M059J (cell line): ENCODE measurements around the gene ZNF497. TPM values are rescaled to one million over a fixed set of nuclear protein-coding genes. Genes with fewer than 3 reads are reported as not detected.
"Not testable (repeated sequence)": the region's sequence is repeated elsewhere in the genome, so short reads cannot be mapped to it uniquely, and the experiment has no call there.

ENCODE experiments used
- DNase-seq: peaks from one replicate; pipeline ENCODE4 v3.0.0-alpha.2; 2012; ENCODE audit warnings: low read depth
- total RNA-seq: library from RNA; depleted of rRNA; stranded (reverse); fragments of >200 nt; shearing (Covaris generic); gene quantifications from 2 replicates; pipeline ENCODE4 v1.2.3, GENCODE V29; 2014; rRNA removed

ZNF497 gene
- total RNA-seq, 1 experiment from 2014 or later, result 1.5 TPM

GRCh38 chr19:58310685-58311084 is 51.9 kb downstream of the ZNF497 start:
- not testable (repeated sequence) for DNase-seq

- no peak for DNase-seq
Observed at GRCh38 chr19:58307736-58308135, 54.8 kb downstream of the ZNF497 start.

GRCh38 chr19:58305932-58306323 is 56.6 kb downstream of the ZNF497 start:
- DNase-seq, result no peak

- DNase-seq, result peak; percentile 98
Observed at GRCh38 chr19:58305065-58305931, 57.3 kb downstream of the ZNF497 start, which contains the start of gene ERVK3-1. TSS of gene ERVK3-1 (plus strand) at chr19:58305377. CDS start at chr19:58312169, 6,792 bp downstream.

GRCh38 chr19:58304748-58305064 is 57.8 kb downstream of the ZNF497 start:
- no peak for DNase-seq

Other genes starting within 250 kb of the ZNF497 start
- 9.8 and 14.6 TPM in 2 replicates for gene ZNF329, start 212.0 kb downstream of the ZNF497 start, total RNA-seq
- 23.7 and 26.7 TPM in 2 replicates for gene ZNF274, start 179.7 kb downstream of the ZNF497 start, total RNA-seq
- 47.3 and 65.4 TPM in 2 replicates for gene ZNF544, start 133.8 kb downstream of the ZNF497 start, total RNA-seq
- 3.7 and 7.1 TPM in 2 replicates for gene ZNF8, start 83.8 kb downstream of the ZNF497 start, total RNA-seq
- gene ERVK3-1, start 57.4 kb downstream of the ZNF497 start, total RNA-seq, result 90.1 and 122 TPM in 2 replicates
- gene ZSCAN22, start 35.8 kb downstream of the ZNF497 start, total RNA-seq, result 2.2 and 3.6 TPM in 2 replicates
- gene A1BG, start 9.3 kb downstream of the ZNF497 start, total RNA-seq, result 67.3 and 68.9 TPM in 2 replicates
- gene ZNF837, start 18.3 kb upstream of the ZNF497 start, total RNA-seq, result 0.34 and 3.4 TPM in 2 replicates
- gene RPS5, start 24.5 kb upstream of the ZNF497 start, total RNA-seq, result 1,319 and 1,664 TPM in 2 replicates
- gene RNF225, start 32.9 kb upstream of the ZNF497 start, total RNA-seq, result not detected in 2 replicates
- 11.6 and 14.2 TPM in 2 replicates for gene ZNF584, start 45.9 kb upstream of the ZNF497 start, total RNA-seq
- gene ZNF132, start 77.4 kb upstream of the ZNF497 start, total RNA-seq, result 4.8 and 4.9 TPM in 2 replicates
- gene ZNF324B, start 88.9 kb upstream of the ZNF497 start, total RNA-seq, result 6.6 and 16.3 TPM in 2 replicates
- gene ZNF324, start 104.3 kb upstream of the ZNF497 start, total RNA-seq, result 10.3 and 15.7 TPM in 2 replicates
- 5.4 and 10.9 TPM in 2 replicates for gene ZNF446, start 113.6 kb upstream of the ZNF497 start, total RNA-seq
- gene SLC27A5, start 149.2 kb upstream of the ZNF497 start, total RNA-seq, result 4.1 and 5.2 TPM in 2 replicates
- gene ZBTB45, start 157.1 kb upstream of the ZNF497 start, total RNA-seq, result 5.8 and 9.7 TPM in 2 replicates
- 262 and 359 TPM in 2 replicates for gene TRIM28, start 181.3 kb upstream of the ZNF497 start, total RNA-seq
- gene CHMP2A, start 192.4 kb upstream of the ZNF497 start, total RNA-seq, result 136 and 147 TPM in 2 replicates
- gene UBE2M, start 195.9 kb upstream of the ZNF497 start, total RNA-seq, result 99.7 and 113 TPM in 2 replicates
- gene MZF1, start 210.6 kb upstream of the ZNF497 start, total RNA-seq, result 5.9 and 10.3 TPM in 2 replicates